HepG2 (cell line): ENCODE results near the gene PRM2. TPM values are rescaled to one million over a fixed set of nuclear protein-coding genes. Genes with fewer than 3 reads are reported as not detected.

ENCODE experiments used
- ATAC-seq: fragments of 200-7000 bp; cut with Tn5 transposase; 3 replicates; pipeline ENCODE4 v1.9.1; 2020; ENCODE audit warnings: mild to moderate bottlenecking, moderate library complexity
- BruUV-seq: library from RNA; stranded (reverse); fragments of 400-500 nt; replicated peaks from 2 replicates; lab custom pipeline; 2021; lab: Mats Ljungman, UMichigan
- CTCF ChIA-PET: fragments of 300-600 bp; formaldehyde crosslinking; extraction: SDS; loops from one replicate; lab custom pipeline; 2021; ENCODE audit warnings: low total read pairs, inconsistent platforms, low intra/inter-chr PET ratio; lab: Yijun Ruan, JAX
- POLR2A ChIA-PET: fragments of 350-600 bp; sonication (Branson Sonifier 250); formaldehyde crosslinking; loops from one replicate; lab custom pipeline; 2020; ENCODE audit warnings: antibody characterized with exemption, inconsistent platforms; lab: Yijun Ruan, JAX
- DNase-seq: peaks from one replicate; pipeline ENCODE4 v3.0.0-alpha.2; 2015; ENCODE audit warnings: low spot score
- FAIRE-seq: peaks from 3 replicates; lab custom pipeline; 2011; peaks lifted over from hg19 to GRCh38; lab: Jason Lieb, UNC
- H2AFZ ChIP-seq: one replicate; pipeline ENCODE4 v1.6.1; 2011; ENCODE audit warnings: low read length, inconsistent platforms
- H3K27ac ChIP-seq: fragments of 300-600 bp; 3 replicates; pipeline ENCODE4 v1.8.0; 2011; ENCODE audit warnings: mixed run types, mild to moderate bottlenecking, mixed read lengths, low read length, inconsistent platforms; ENCODE audit not compliant: insufficient read depth; ENCODE audit errors: extremely low read length
- H3K27me3 ChIP-seq, 2 experiments: fragments of 200-600 bp in 1 of 2; 2 replicates in 1 of 2; 3 replicates in 1 of 2; pipeline versions ENCODE4 v1.6.0 to v1.8.0; 2011; ENCODE audit warnings: low read length in 2 of 2, mild to moderate bottlenecking in 2 of 2, moderate library complexity in 2 of 2, inconsistent platforms in 1 of 2; ENCODE audit not compliant: insufficient read depth in 2 of 2, control insufficient read depth in 1 of 2
- H3K36me3 ChIP-seq, 2 experiments: fragments of 200-600 bp in 1 of 2; replicated peaks in 1 of 2; 2 replicates in 1 of 2; 3 replicates in 1 of 2; pipeline versions ENCODE4 v1.5.1 to v1.8.0; 2011; ENCODE audit warnings: low read length in 2 of 2, inconsistent platforms in 1 of 2; ENCODE audit not compliant: insufficient read depth in 2 of 2, control insufficient read depth in 1 of 2
- H3K4me1 ChIP-seq: 2 replicates; pipeline ENCODE4 v1.5.1; 2012; ENCODE audit warnings: low read length, inconsistent platforms; ENCODE audit not compliant: insufficient read depth
- H3K4me2 ChIP-seq: 2 replicates; pipeline ENCODE4 v1.6.0; 2011; ENCODE audit warnings: low read depth, low read length, inconsistent platforms
- H3K4me3 ChIP-seq, 3 experiments: fragments of 200-600 bp in 1 of 3; sonication (generic), shearing (Covaris generic) in 1 of 3; replicated peaks in 1 of 3; 2 replicates each; pipeline ENCODE4 v1.5.1; 2011 to 2016; ENCODE audit warnings: low read length in 3 of 3, inconsistent platforms in 2 of 3, low read depth in 2 of 3, mild to moderate bottlenecking in 2 of 3, control low read depth in 1 of 3, mixed read lengths in 1 of 3; ENCODE audit not compliant: insufficient read depth in 1 of 3
- H3K79me2 ChIP-seq: one replicate; pipeline ENCODE4 v1.6.1; 2011; ENCODE audit warnings: low read length, inconsistent platforms; ENCODE audit not compliant: insufficient read depth
- H3K9ac ChIP-seq: 2 replicates; pipeline ENCODE4 v1.6.0; 2011; ENCODE audit warnings: mild to moderate bottlenecking, low read depth, low read length, inconsistent platforms; ENCODE audit not compliant: insufficient read depth
- H3K9me3 ChIP-seq: 2 replicates; pipeline ENCODE4 v1.5.1; 2012; ENCODE audit warnings: mild to moderate bottlenecking, low read length
- H4K20me1 ChIP-seq: 2 replicates; pipeline ENCODE4 v1.6.0; 2011; ENCODE audit warnings: inconsistent platforms, mild to moderate bottlenecking, low read length, moderate library complexity; ENCODE audit not compliant: insufficient read depth
- ETV6 ChIP-seq: sonication (generic); formaldehyde crosslinking; conservative IDR thresholded peaks from 2 replicates; pipeline ENCODE4 v1.4.0; 2020; ENCODE audit warnings: missing genetic modification reagents
- GATAD2A ChIP-seq: IDR thresholded peaks from 2 replicates; pipeline ENCODE4 v1.6.1; 2016
- RARA ChIP-seq: IDR thresholded peaks from 2 replicates; pipeline ENCODE4 v1.6.1; 2016; ENCODE audit warnings: missing genetic modification reagents, missing compliant biosample characterization
- RARG ChIP-seq: sonication (generic); formaldehyde crosslinking; IDR thresholded peaks from 2 replicates; pipeline ENCODE4 v1.4.0; 2020; ENCODE audit warnings: low read depth, mild to moderate bottlenecking, missing genetic modification reagents
- SMARCE1 ChIP-seq: fragments of 450-650 bp; IDR thresholded peaks from 2 replicates; pipeline ENCODE4 v1.6.1; 2017; ENCODE audit warnings: borderline replicate concordance
- ZMYM3 ChIP-seq: sonication (generic); formaldehyde crosslinking; IDR thresholded peaks from 2 replicates; pipeline ENCODE4 v1.5.1; 2020; ENCODE audit warnings: mild to moderate bottlenecking, missing genetic modification reagents
- ZNF124 ChIP-seq: sonication (generic); formaldehyde crosslinking; IDR thresholded peaks from 2 replicates; pipeline ENCODE4 v1.4.0; 2020; ENCODE audit warnings: missing genetic modification reagents
- ZNF253 ChIP-seq: sonication (generic); formaldehyde crosslinking; IDR thresholded peaks from 2 replicates; pipeline ENCODE4 v1.8.0; 2022; ENCODE audit warnings: mild to moderate bottlenecking, missing genetic modification reagents, borderline replicate concordance
- ZNF292 ChIP-seq: sonication (generic); formaldehyde crosslinking; IDR thresholded peaks from 2 replicates; pipeline ENCODE4 v1.8.1; 2022; ENCODE audit warnings: mild to moderate bottlenecking, low read depth, missing genetic modification reagents, borderline replicate concordance
- ZNF510 ChIP-seq: sonication (generic); formaldehyde crosslinking; IDR thresholded peaks from 2 replicates; pipeline ENCODE4 v1.4.0; 2020; ENCODE audit warnings: low read depth, mild to moderate bottlenecking, missing genetic modification reagents
- ZNF879 ChIP-seq: sonication (generic); formaldehyde crosslinking; IDR thresholded peaks from 2 replicates; pipeline ENCODE4 v1.8.1; 2023; ENCODE audit warnings: missing genetic modification reagents
- WGBS: methylation state at CpG from one replicate; pipeline ENCODE4 v1.1.6; 2017; ENCODE audit warnings: low lambda C conversion rate; 5-methylcytosine and 5-hydroxymethylcytosine counted together
- in situ Hi-C: cut with HindIII; loops from 2 replicates; pipeline ENCODE4 v1.10.0; 2017; ENCODE audit warnings: low pct_unique_long_range_greater_than_20kb; ENCODE audit not compliant: extremely low pct_ligation_motif_present
- intact Hi-C: fragments of 100-400 bp; cut with micrococcal nuclease; formaldehyde crosslinking; loops from one replicate; pipeline ENCODE4 v1.10.0; 2022; ENCODE audit not compliant: unreplicated experiment
- polyA plus RNA-seq, 8 experiments: library from polyadenylated mRNA; depleted of rRNA in 3 of 8; stranded (reverse) in 7 of 8; unstranded in 1 of 8; fragments of >200 nt; fragmentation: Illumina TruSeq in 4 of 8; extraction: Trizol in 4 of 8; gene quantifications; 2 replicates each; pipeline versions ENCODE4 v1.2.1 to v1.2.3, GENCODE V29; 2011 to 2016; ENCODE audit warnings: low read depth in 4 of 8, missing spikeins in 1 of 8, mixed read lengths in 1 of 8; ENCODE audit not compliant: insufficient read depth in 1 of 8
- total RNA-seq, 5 experiments: library from RNA; depleted of rRNA; stranded (reverse); fragments of >200 nt; fragmentation: Illumina TruSeq; extraction: Trizol; gene quantifications; 2 replicates each; pipeline ENCODE4 v1.2.3, GENCODE V29; 2016; ENCODE audit warnings: low read depth in 1 of 5
- TF ChIP-seq, protein P1 (sequence below): sonication (generic); formaldehyde crosslinking; IDR thresholded peaks from 2 replicates; pipeline ENCODE4 v1.4.0; 2020; ENCODE audit warnings: mild to moderate bottlenecking, missing genetic modification reagents
- TF ChIP-seq, protein P2 (sequence below): sonication (generic); formaldehyde crosslinking; IDR thresholded peaks from 2 replicates; pipeline ENCODE4; 2020; ENCODE audit warnings: missing genetic modification reagents, mild to moderate bottlenecking, borderline replicate concordance
- TF ChIP-seq, protein P3 (sequence below): sonication (generic); formaldehyde crosslinking; IDR thresholded peaks from 2 replicates; pipeline ENCODE4 v1.5.0; 2020; ENCODE audit warnings: mild to moderate bottlenecking, missing genetic modification reagents
- TF ChIP-seq, protein P4 (sequence below): sonication (generic); formaldehyde crosslinking; IDR thresholded peaks from 2 replicates; pipeline ENCODE4 v1.5.0; 2020; ENCODE audit warnings: mild to moderate bottlenecking, missing genetic modification reagents

Gene PRM2
- total and polyA plus RNA-seq, 2 of the 13 experiments (the other 11 are each of a cell fraction or from before 2014, with no cell fraction given), result 0.54 TPM; not detected in 1

DNA sequence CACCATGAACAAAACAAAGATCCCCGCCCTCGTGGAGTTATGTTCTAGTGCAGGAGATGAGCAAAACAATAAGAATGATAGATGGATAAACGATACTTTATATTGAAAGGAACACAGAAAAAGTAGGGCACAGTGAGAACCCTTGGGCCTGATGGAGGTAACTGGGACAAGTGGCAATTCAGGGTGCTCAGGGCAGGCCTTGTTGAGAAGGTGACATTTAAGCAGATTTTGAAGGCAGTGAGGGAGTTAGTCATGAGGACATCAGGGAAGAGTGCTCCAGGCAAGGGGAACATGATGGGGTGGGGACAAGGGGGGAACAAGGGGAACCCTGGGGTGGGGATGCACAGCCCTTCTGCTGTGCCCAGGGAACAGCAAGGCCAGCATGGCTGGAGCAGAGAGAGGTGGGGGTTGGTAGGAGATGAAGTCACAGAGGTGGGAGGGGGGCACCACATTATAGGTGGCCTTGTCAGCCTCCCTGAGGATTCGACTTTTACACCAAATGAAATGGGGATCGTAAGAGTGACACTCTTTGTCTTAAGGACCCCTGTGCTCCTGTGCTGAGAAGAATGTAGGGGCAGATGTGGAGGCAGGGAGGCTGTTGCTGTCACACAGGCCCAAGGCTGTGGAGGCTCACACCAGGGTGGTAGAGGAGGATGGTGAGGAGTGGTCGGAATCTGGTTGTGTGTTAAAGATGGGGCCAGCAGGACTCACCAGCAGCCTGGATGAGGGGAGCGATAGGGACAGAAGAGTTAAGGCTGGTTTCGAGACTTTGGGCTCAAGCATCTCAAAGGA is 14.0 kb upstream of the PRM2 start:
- intact Hi-C loops (no loop called here), in situ Hi-C loops (no loop called here)
- no peaks in the 10 kb centered on the region for H3K27me3 ChIP-seq
- no TSS peak for BruUV-seq
- no peak overlapping the region for H3K9ac ChIP-seq
- ChIA-PET POLR2A (interaction anchor here (2.2 kb wide), 1 partner anchor 35 kb away, joined by 11 read pairs; the partner anchor contains the start of gene SOCS1), CTCF (no interaction called here)
- no peak overlapping the region for H3K27ac ChIP-seq
- peaks cover 90% of the 10 kb centered on the region for H3K4me1 ChIP-seq
- peak overlapping the region; percentile 6; the same call in 1 of the 2 replicates for H3K4me2 ChIP-seq
- H3K79me2 ChIP-seq, result no peaks in the 10 kb centered on the region
- no peaks in the 10 kb centered on the region for H3K36me3 ChIP-seq
- ATAC-seq, result no peak
- no peaks in the 10 kb centered on the region for H4K20me1 ChIP-seq
- no peak for DNase-seq
- no peak for FAIRE-seq
- no peaks in the 10 kb centered on the region for H3K9me3 ChIP-seq
- 80% methylated on average over 8 of the region's 8 CpGs for WGBS
- H2AFZ ChIP-seq, result no peak overlapping the region
- H3K4me3 ChIP-seq, result no peak overlapping the region
- TF ChIP-seq, protein P1, sequence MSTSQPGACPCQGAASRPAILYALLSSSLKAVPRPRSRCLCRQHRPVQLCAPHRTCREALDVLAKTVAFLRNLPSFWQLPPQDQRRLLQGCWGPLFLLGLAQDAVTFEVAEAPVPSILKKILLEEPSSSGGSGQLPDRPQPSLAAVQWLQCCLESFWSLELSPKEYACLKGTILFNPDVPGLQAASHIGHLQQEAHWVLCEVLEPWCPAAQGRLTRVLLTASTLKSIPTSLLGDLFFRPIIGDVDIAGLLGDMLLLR (CRISPR knock-in tag), result no peak
- peak; percentile 6; the same call in 1 of the 2 replicates for TF ChIP-seq ZNF292 (CRISPR knock-in tag)
- TF ChIP-seq ZNF253 (CRISPR knock-in tag), result 0 out of 2 replicates have a peak, but pooled peaks have one; percentile 27
- no peak for TF ChIP-seq ETV6 (CRISPR knock-in tag)
- 0 out of 2 replicates have a peak, but pooled peaks have one; percentile 55 for TF ChIP-seq ZMYM3 (CRISPR knock-in tag)
- no peak for TF ChIP-seq SMARCE1
- TF ChIP-seq, protein P2, sequence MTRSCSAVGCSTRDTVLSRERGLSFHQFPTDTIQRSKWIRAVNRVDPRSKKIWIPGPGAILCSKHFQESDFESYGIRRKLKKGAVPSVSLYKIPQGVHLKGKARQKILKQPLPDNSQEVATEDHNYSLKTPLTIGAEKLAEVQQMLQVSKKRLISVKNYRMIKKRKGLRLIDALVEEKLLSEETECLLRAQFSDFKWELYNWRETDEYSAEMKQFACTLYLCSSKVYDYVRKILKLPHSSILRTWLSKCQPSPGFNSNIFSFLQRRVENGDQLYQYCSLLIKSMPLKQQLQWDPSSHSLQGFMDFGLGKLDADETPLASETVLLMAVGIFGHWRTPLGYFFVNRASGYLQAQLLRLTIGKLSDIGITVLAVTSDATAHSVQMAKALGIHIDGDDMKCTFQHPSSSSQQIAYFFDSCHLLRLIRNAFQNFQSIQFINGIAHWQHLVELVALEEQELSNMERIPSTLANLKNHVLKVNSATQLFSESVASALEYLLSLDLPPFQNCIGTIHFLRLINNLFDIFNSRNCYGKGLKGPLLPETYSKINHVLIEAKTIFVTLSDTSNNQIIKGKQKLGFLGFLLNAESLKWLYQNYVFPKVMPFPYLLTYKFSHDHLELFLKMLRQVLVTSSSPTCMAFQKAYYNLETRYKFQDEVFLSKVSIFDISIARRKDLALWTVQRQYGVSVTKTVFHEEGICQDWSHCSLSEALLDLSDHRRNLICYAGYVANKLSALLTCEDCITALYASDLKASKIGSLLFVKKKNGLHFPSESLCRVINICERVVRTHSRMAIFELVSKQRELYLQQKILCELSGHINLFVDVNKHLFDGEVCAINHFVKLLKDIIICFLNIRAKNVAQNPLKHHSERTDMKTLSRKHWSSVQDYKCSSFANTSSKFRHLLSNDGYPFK, result no peak
- TF ChIP-seq, protein P3, sequence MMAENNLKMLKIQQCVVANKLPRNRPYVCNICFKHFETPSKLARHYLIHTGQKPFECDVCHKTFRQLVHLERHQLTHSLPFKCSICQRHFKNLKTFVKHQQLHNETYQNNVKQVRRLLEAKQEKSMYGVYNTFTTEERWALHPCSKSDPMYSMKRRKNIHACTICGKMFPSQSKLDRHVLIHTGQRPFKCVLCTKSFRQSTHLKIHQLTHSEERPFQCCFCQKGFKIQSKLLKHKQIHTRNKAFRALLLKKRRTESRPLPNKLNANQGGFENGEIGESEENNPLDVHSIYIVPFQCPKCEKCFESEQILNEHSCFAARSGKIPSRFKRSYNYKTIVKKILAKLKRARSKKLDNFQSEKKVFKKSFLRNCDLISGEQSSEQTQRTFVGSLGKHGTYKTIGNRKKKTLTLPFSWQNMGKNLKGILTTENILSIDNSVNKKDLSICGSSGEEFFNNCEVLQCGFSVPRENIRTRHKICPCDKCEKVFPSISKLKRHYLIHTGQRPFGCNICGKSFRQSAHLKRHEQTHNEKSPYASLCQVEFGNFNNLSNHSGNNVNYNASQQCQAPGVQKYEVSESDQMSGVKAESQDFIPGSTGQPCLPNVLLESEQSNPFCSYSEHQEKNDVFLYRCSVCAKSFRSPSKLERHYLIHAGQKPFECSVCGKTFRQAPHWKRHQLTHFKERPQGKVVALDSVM (CRISPR knock-in tag), result peak; percentile 87
- no peak for TF ChIP-seq RARG (CRISPR knock-in tag)
- TF ChIP-seq ZNF124 (CRISPR knock-in tag), result no peak
- TF ChIP-seq GATAD2A, result no peak
- no peak for TF ChIP-seq ZNF879
- TF ChIP-seq RARA (CRISPR knock-in tag), result no peak
- 0 out of 2 replicates have a peak, but pooled peaks have one; percentile 9 for TF ChIP-seq ZNF510 (CRISPR knock-in tag)
- TF ChIP-seq, protein P4, sequence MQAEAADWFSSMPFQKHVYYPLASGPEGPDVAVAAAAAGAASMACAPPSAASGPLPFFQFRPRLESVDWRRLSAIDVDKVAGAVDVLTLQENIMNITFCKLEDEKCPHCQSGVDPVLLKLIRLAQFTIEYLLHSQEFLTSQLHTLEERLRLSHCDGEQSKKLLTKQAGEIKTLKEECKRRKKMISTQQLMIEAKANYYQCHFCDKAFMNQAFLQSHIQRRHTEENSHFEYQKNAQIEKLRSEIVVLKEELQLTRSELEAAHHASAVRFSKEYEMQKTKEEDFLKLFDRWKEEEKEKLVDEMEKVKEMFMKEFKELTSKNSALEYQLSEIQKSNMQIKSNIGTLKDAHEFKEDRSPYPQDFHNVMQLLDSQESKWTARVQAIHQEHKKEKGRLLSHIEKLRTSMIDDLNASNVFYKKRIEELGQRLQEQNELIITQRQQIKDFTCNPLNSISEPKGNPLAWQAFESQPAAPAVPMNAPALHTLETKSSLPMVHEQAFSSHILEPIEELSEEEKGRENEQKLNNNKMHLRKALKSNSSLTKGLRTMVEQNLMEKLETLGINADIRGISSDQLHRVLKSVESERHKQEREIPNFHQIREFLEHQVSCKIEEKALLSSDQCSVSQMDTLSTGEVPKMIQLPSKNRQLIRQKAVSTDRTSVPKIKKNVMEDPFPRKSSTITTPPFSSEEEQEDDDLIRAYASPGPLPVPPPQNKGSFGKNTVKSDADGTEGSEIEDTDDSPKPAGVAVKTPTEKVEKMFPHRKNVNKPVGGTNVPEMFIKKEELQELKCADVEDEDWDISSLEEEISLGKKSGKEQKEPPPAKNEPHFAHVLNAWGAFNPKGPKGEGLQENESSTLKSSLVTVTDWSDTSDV (CRISPR knock-in tag), result no peak
